ENCODE results near the gene DIAPH3.

DNA sequence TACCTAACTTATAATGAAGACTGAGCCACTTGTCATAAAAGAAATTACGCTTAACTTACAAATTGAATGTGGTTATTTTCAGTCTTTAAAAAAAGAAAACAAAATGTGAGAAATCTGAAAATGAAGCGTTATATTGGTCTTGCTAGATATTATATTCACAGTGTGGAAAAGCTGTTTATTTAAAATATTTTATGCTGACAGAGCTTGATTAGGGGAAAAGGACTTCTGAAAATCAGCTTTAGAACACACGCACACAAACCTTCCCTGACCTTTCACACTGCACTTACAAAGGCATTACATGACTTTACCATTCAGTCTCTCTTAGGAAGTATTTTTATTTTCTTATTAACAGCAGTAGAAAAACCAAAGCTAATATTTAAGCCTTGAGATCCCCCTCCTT, 461.5 kb downstream of the DIAPH3 start:
- TF ChIP-seq, protein P1, sequence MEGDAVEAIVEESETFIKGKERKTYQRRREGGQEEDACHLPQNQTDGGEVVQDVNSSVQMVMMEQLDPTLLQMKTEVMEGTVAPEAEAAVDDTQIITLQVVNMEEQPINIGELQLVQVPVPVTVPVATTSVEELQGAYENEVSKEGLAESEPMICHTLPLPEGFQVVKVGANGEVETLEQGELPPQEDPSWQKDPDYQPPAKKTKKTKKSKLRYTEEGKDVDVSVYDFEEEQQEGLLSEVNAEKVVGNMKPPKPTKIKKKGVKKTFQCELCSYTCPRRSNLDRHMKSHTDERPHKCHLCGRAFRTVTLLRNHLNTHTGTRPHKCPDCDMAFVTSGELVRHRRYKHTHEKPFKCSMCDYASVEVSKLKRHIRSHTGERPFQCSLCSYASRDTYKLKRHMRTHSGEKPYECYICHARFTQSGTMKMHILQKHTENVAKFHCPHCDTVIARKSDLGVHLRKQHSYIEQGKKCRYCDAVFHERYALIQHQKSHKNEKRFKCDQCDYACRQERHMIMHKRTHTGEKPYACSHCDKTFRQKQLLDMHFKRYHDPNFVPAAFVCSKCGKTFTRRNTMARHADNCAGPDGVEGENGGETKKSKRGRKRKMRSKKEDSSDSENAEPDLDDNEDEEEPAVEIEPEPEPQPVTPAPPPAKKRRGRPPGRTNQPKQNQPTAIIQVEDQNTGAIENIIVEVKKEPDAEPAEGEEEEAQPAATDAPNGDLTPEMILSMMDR (conservative IDR thresholded peaks at IDR 0.05): no peak
- no peak for TF ChIP-seq ZFX (IDR thresholded peaks at IDR 0.05)

All from C4-2B (cell line).